Fibroblast of mammary gland (primary cell): ENCODE data around the gene NOD1.

Experiments
- DNase-seq: peaks from one replicate; pipeline ENCODE4 v3.0.0-alpha.2; 2010; ENCODE audit warnings: low read depth
- H3K4me3 ChIP-seq: 2 replicates; pipeline ENCODE4 v1.5.1; 2011; ENCODE audit warnings: low read depth, mild to moderate bottlenecking, low read length, moderate library complexity; ENCODE audit not compliant: control insufficient read depth
- CTCF ChIP-seq: conservative IDR thresholded peaks from 2 replicates; pipeline ENCODE4 v1.5.1; 2011; ENCODE audit warnings: low read depth, low read length, inconsistent platforms; ENCODE audit not compliant: control insufficient read depth, insufficient read depth

The NOD1 gene

GRCh38 chr7:30469303-30469702, 9.3 kb downstream of the NOD1 start:
- peak; percentile 100 for DNase-seq
- H3K4me3 ChIP-seq: no peak overlapping the region
- peak; percentile 70 for TF ChIP-seq CTCF

GRCh38 chr7:30468791-30469190, 9.8 kb downstream of the NOD1 start:
- no peak for TF ChIP-seq CTCF
- DNase-seq: peak; percentile 92
- no peak overlapping the region for H3K4me3 ChIP-seq

- TF ChIP-seq CTCF: no peak
- no peak for DNase-seq
Observed at GRCh38 chr7:30468041-30468440, 10.5 kb downstream of the NOD1 start.

GRCh38 chr7:30467271-30467670, 11.3 kb downstream of the NOD1 start:
- no peak overlapping the region for H3K4me3 ChIP-seq
- no peak for DNase-seq
- no peak for TF ChIP-seq CTCF

More at GRCh38 chr7:30468041-30468440, 10.5 kb downstream of the NOD1 start:
- H3K4me3 ChIP-seq: no peak overlapping the region

GRCh38 chr7:30466266-30466665, 12.3 kb downstream of the NOD1 start:
- DNase-seq: peak; percentile 51
- no peak for TF ChIP-seq CTCF
- no peak overlapping the region for H3K4me3 ChIP-seq

GRCh38 chr7:30465811-30466180, 12.8 kb downstream of the NOD1 start:
- TF ChIP-seq CTCF: no peak
- no peak for DNase-seq
- no peak overlapping the region for H3K4me3 ChIP-seq
